Ascending aorta (tissue), 2 donors: ENCODE results near the gene NME4. TPM values are rescaled to one million over a fixed set of nuclear protein-coding genes. Genes with fewer than 3 reads are reported as not detected.

Source experiments
- DNase-seq, 2 donors: peaks; one replicate each; pipeline ENCODE4 v3.0.0-alpha.2; 2019; ENCODE audit warnings: low spot score in 2 of 2
- H3K27ac ChIP-seq, 2 donors: fragments of 200-600 bp; sonication (generic); one replicate each; pipeline ENCODE4 v1.5.1; 2016 to 2017; ENCODE audit warnings: mild to moderate bottlenecking in 1 of 2
- H3K27me3 ChIP-seq: fragments of 200-600 bp; sonication (generic); one replicate; pipeline ENCODE4 v1.5.1; 2017
- H3K36me3 ChIP-seq, 2 donors: fragments of 200-600 bp; sonication (generic); one replicate each; pipeline ENCODE4 v1.5.1; 2016
- H3K4me1 ChIP-seq, 2 donors: fragments of 200-600 bp; sonication (generic); one replicate each; pipeline ENCODE4 v1.5.1; 2016 to 2017; ENCODE audit warnings: mild to moderate bottlenecking in 1 of 2
- H3K4me3 ChIP-seq, 2 donors: fragments of 200-600 bp; sonication (generic); one replicate each; pipeline ENCODE4 v1.5.1; 2016 to 2017; ENCODE audit warnings: mild to moderate bottlenecking in 1 of 2
- H3K9me3 ChIP-seq, 2 donors: fragments of 200-600 bp; sonication (generic); one replicate each; pipeline ENCODE4 v1.5.1; 2016
- CTCF ChIP-seq, 3 experiments: fragments of 200-600 bp in 2 of 3; fragments of 450-650 bp in 1 of 3; sonication (generic) in 2 of 3; IDR thresholded peaks; one replicate each; pipeline ENCODE4 v1.5.1; 2016 to 2019; ENCODE audit warnings: antibody characterized with exemption in 3 of 3, mild to moderate bottlenecking in 1 of 3, moderate library complexity in 1 of 3
- intact Hi-C: fragments of 100-400 bp; cut with DNase I; formaldehyde crosslinking; loops from one replicate; pipeline ENCODE4 v1.15.1; 2023
- total RNA-seq: library from RNA; depleted of rRNA; stranded (reverse); fragments of >200 nt; gene quantifications from one replicate; pipeline ENCODE4 v1.1.0, GENCODE V29; 2016

The NME4 gene
- total RNA-seq, 1 donor from 2014 or later: 66.0 TPM

GRCh38 chr16:370443-370842 is 26.6 kb upstream of the NME4 start, which contains the start of gene MRPL28:
TSS of gene MRPL28 (minus strand) at chr16:370538. CDS start at chr16:370218, 320 bp downstream.
- intact Hi-C loops: loop anchor here (1.0 kb wide), 3 partner anchors 12 to 157 kb away; partner anchors contain the start of gene CAPN15
- TF ChIP-seq CTCF (IDR thresholded peaks at IDR 0.05): no peak
- Histone ChIP-seq H3K4me1 (peaks cover 8 to 12% of the 10 kb centered on the region in 2 donors), H3K27me3 (no peaks in the 10 kb centered on the region), H3K9me3 (no peaks in the 10 kb centered on the region), H3K36me3 (peaks cover 60 to 61% of the 10 kb centered on the region in 2 donors), H3K27ac (peak within 1 kb of the TSS; percentile 36 to 59), H3K4me3 (peak within 1 kb of the TSS; percentile 53 to 70)
- peak; percentile 78 to 98 for DNase-seq

- Histone ChIP-seq H3K27ac (peak overlapping the region; percentile 36 to 59), H3K4me1 (peaks cover 8 to 12% of the 10 kb centered on the region in 2 donors), H3K36me3 (peaks cover 63 to 65% of the 10 kb centered on the region in 2 donors), H3K27me3 (no peaks in the 10 kb centered on the region), H3K9me3 (no peaks in the 10 kb centered on the region), H3K4me3 (peak overlapping the region in 1 of 2 donors; percentile 70)
- intact Hi-C loops: loop anchor here (1.0 kb wide), 3 partner anchors 11 to 156 kb away; partner anchors contain the start of gene CAPN15
- DNase-seq: no peak
- no peak for TF ChIP-seq CTCF (IDR thresholded peaks at IDR 0.05)
Measured at GRCh38 chr16:370979-371514, 26.0 kb upstream of the NME4 start.

- no peaks in the 10 kb centered on the region for H3K9me3 ChIP-seq
- DNase-seq: no peak
- no peak overlapping the region for H3K4me3 ChIP-seq
- H3K27me3 ChIP-seq: no peaks in the 10 kb centered on the region
- TF ChIP-seq CTCF (IDR thresholded peaks at IDR 0.05): no peak
- peaks cover 63 to 66% of the 10 kb centered on the region in 2 donors for H3K36me3 ChIP-seq
- peaks cover 8 to 12% of the 10 kb centered on the region in 2 donors for H3K4me1 ChIP-seq
- intact Hi-C loops: no loop called here
- no peak overlapping the region for H3K27ac ChIP-seq
Measured at GRCh38 chr16:371515-372301, 25.3 kb upstream of the NME4 start.

GRCh38 chr16:372302-372983 is 24.6 kb upstream of the NME4 start:
- intact Hi-C loops: no loop called here
- no peak for TF ChIP-seq CTCF (IDR thresholded peaks at IDR 0.05)
- H3K4me3 ChIP-seq: no peak overlapping the region
- no peak for DNase-seq
- H3K36me3 ChIP-seq: peaks cover 63 to 68% of the 10 kb centered on the region in 2 donors
- no peaks in the 10 kb centered on the region for H3K9me3 ChIP-seq
- peaks cover 8 to 12% of the 10 kb centered on the region in 2 donors for H3K4me1 ChIP-seq
- H3K27me3 ChIP-seq: no peaks in the 10 kb centered on the region
- no peak overlapping the region for H3K27ac ChIP-seq

- Histone ChIP-seq H3K9me3 (no peaks in the 10 kb centered on the region), H3K4me3 (no peak overlapping the region), H3K4me1 (peaks cover 8 to 12% of the 10 kb centered on the region in 2 donors), H3K27ac (no peak overlapping the region), H3K27me3 (no peaks in the 10 kb centered on the region), H3K36me3 (peaks cover 59 to 62% of the 10 kb centered on the region in 2 donors)
- no peak for TF ChIP-seq CTCF (IDR thresholded peaks at IDR 0.05)
- intact Hi-C loops: no loop called here
- DNase-seq: no peak
Measured at GRCh38 chr16:373020-373598, 23.9 kb upstream of the NME4 start.
